ENCODE measurements around the gene MITF.

The MITF gene

GRCh38 chr3:69761896-69762767 is 22.9 kb downstream of the MITF start:
- DNase-seq (ENCODE audit: low read depth), result no peak

GRCh38 chr3:69762768-69763229 is 23.5 kb downstream of the MITF start:
- DNase-seq (ENCODE audit: low read depth), result no peak

- no peak for DNase-seq (ENCODE audit: low read depth)
These were observed 24.2 kb downstream of the MITF start for GRCh38 chr3:69763458-69763857.

- DNase-seq (ENCODE audit: low read depth), result no peak
These were observed 25.0 kb downstream of the MITF start for GRCh38 chr3:69764121-69764741.

- no peak for DNase-seq (ENCODE audit: low read depth)
These were observed 25.6 kb downstream of the MITF start for GRCh38 chr3:69764861-69765260.

- DNase-seq (ENCODE audit: low read depth), result no peak
These were observed 27.4 kb downstream of the MITF start for GRCh38 chr3:69766638-69767037.

GRCh38 chr3:69767571-69767970 is 28.3 kb downstream of the MITF start:
- DNase-seq (ENCODE audit: low read depth), result no peak

GRCh38 chr3:69768438-69768837 is 29.2 kb downstream of the MITF start:
- DNase-seq (ENCODE audit: low read depth), result no peak

GRCh38 chr3:69770219-69770618 is 31.0 kb downstream of the MITF start:
- DNase-seq (ENCODE audit: low read depth), result no peak

- DNase-seq (ENCODE audit: low read depth), result no peak
These were observed 31.8 kb downstream of the MITF start for GRCh38 chr3:69770976-69771634.

GRCh38 chr3:69772152-69772867 is 33.0 kb downstream of the MITF start:
- DNase-seq (ENCODE audit: low read depth), result no peak

GRCh38 chr3:69774029-69774428 is 34.8 kb downstream of the MITF start:
- no peak for DNase-seq (ENCODE audit: low read depth)

- DNase-seq (ENCODE audit: low read depth), result no peak
These were observed 36.5 kb downstream of the MITF start for GRCh38 chr3:69775751-69776150.

GRCh38 chr3:69776289-69776688 is 37.0 kb downstream of the MITF start:
- no peak for DNase-seq (ENCODE audit: low read depth)

GRCh38 chr3:69776920-69777581 is 37.8 kb downstream of the MITF start:
- DNase-seq (ENCODE audit: low read depth), result no peak

- DNase-seq (ENCODE audit: low read depth), result no peak
These were observed 38.3 kb downstream of the MITF start for GRCh38 chr3:69777582-69777967.

GRCh38 chr3:69781593-69781992 is 42.3 kb downstream of the MITF start:
- DNase-seq (ENCODE audit: low read depth), result no peak

- DNase-seq (ENCODE audit: low read depth), result no peak
These were observed 45.8 kb downstream of the MITF start for GRCh38 chr3:69784954-69785514.

- no peak for DNase-seq (ENCODE audit: low read depth)
These were observed 46.6 kb downstream of the MITF start for GRCh38 chr3:69785769-69786320.

- no peak for DNase-seq (ENCODE audit: low read depth)
These were observed 47.6 kb downstream of the MITF start for GRCh38 chr3:69786854-69787253.

Measured in CMK (cell line).